ENCODE measurements around the gene VPS51. TPM values are rescaled to one million over a fixed set of nuclear protein-coding genes. Genes with fewer than 3 reads are reported as not detected.

Gene VPS51
- total RNA-seq, 2 experiments from 2014 or later: 119 to 214 TPM

DNA sequence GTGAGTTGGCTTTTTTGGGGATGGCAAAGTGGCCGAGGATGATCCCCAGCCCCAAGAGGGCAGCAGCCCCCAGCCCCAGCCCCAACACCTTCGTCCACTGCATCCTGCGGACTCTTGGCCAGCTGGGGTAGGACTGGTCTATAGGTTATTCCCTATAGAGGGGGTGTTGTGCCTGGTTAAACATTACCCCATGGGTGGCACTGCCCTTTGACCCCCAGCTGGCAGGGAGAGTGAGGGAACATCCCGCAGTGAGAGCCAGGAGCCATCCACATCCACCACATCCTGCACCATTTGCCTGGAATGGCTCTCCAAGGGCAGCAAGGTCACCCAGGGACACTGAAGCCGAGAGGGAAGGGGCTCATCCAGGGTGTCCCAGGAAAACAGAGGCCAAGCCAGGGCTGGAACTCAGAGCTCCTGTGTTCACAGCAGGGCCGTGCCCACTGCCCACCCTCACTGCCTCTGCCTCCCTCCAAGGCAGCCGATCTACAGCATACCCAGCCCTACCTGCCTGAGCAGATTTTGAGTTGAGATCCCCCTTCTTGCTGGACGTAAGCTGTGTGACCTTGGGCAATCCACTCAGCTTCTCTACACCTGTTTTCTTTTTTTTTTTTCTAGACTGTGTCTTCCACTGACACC is 37.5 kb upstream of the VPS51 start, which contains the start of gene NAALADL1:
NAALADL1 (minus strand) TSS at position 135 of the 636 bp plus-strand sequence; CDS start at position 103, 32 bp downstream.
- intact Hi-C loops (cut with micrococcal nuclease; ENCODE audit: unreplicated experiment): no loop called here
- H2AFZ ChIP-seq (ENCODE audit: low read length): no peak within 1 kb of the TSS
- TF ChIP-seq EZH2phosphoT487 (IDR thresholded peaks at IDR 0.05; ENCODE audit: borderline replicate concordance, low read depth, low read length) (no peak), CTCF (conservative IDR thresholded peaks at IDR 0.05; ENCODE audit: low read length) (no peak)
- no peaks in the 10 kb centered on the region for H3K36me3 ChIP-seq (ENCODE audit: insufficient read depth, low read length)
- no peak within 1 kb of the TSS for H3K27ac ChIP-seq (ENCODE audit: low read depth, low read length, poor library complexity, severe bottlenecking)
- ChIA-PET CTCF (ENCODE audit: unreplicated experiment) (interaction anchor here (0.6 to 0.7 kb wide), 2 partner anchors 31 to 211 kb away, joined by 3 read pairs; partner anchors contain the start of gene SNX15), POLR2A (no interaction called here)
- no peaks in the 10 kb centered on the region for H4K20me1 ChIP-seq (ENCODE audit: insufficient read depth, low read length)
- H3K4me1 ChIP-seq (ENCODE audit: insufficient read depth, low read length, poor library complexity, severe bottlenecking): peaks cover 39% of the 10 kb centered on the region
- H3K79me2 ChIP-seq (ENCODE audit: insufficient read depth, low read depth, low read length): no peaks in the 10 kb centered on the region
- no peak for DNase-seq (ENCODE audit: low spot score)
- BruUV-seq (replicated peaks): no TSS peak
- H3K4me2 ChIP-seq (ENCODE audit: low read length): no peak within 1 kb of the TSS
- H3K4me3 ChIP-seq (ENCODE audit: low read depth, low read length, poor library complexity, severe bottlenecking): no peak within 1 kb of the TSS
- no peaks in the 10 kb centered on the region for H3K9me3 ChIP-seq (ENCODE audit: low read length)
- no peaks in the 10 kb centered on the region for H3K9me2 ChIP-seq (ENCODE audit: insufficient read depth, low read length)

- H3K9me3 ChIP-seq (ENCODE audit: low read length): no peaks in the 10 kb centered on the region
- peaks cover 29% of the 10 kb centered on the region for H3K4me1 ChIP-seq (ENCODE audit: insufficient read depth, low read length, poor library complexity, severe bottlenecking)
- no peaks in the 10 kb centered on the region for H3K9me2 ChIP-seq (ENCODE audit: insufficient read depth, low read length)
- TF ChIP-seq CTCF (conservative IDR thresholded peaks at IDR 0.05; ENCODE audit: low read length): no peak
- no peak for TF ChIP-seq EZH2phosphoT487 (IDR thresholded peaks at IDR 0.05; ENCODE audit: borderline replicate concordance, low read depth, low read length)
- CTCF ChIA-PET (ENCODE audit: unreplicated experiment): no interaction called here
- intact Hi-C loops (cut with micrococcal nuclease; ENCODE audit: unreplicated experiment): no loop called here
- no peak overlapping the region for H3K4me3 ChIP-seq (ENCODE audit: low read depth, low read length, poor library complexity, severe bottlenecking)
- H3K79me2 ChIP-seq (ENCODE audit: insufficient read depth, low read depth, low read length): no peaks in the 10 kb centered on the region
- no peak overlapping the region for H2AFZ ChIP-seq (ENCODE audit: low read length)
- H3K36me3 ChIP-seq (ENCODE audit: insufficient read depth, low read length): no peaks in the 10 kb centered on the region
- no peak overlapping the region for H3K27ac ChIP-seq (ENCODE audit: low read depth, low read length, poor library complexity, severe bottlenecking)
- no peaks in the 10 kb centered on the region for H4K20me1 ChIP-seq (ENCODE audit: insufficient read depth, low read length)
- no TSS peak for BruUV-seq (replicated peaks)
- H3K4me2 ChIP-seq (ENCODE audit: low read length): no peak overlapping the region
- DNase-seq (ENCODE audit: low spot score): no peak
- POLR2A ChIA-PET: no interaction called here
Measured at GRCh38 chr11:65059523-65059922, 36.5 kb upstream of the VPS51 start.

All from OCI-LY7 (cell line).